GM19239 (cell line): Measurements from ENCODE around the gene GSTK1.

Experiments used
- DNase-seq: peaks from one replicate; pipeline ENCODE4 v3.0.0; 2011; ENCODE audit warnings: low spot score; ENCODE audit not compliant: insufficient read length
- FAIRE-seq: peaks from 2 replicates; lab custom pipeline; 2011; peaks lifted over from hg19 to GRCh38; lab: Jason Lieb, UNC

The GSTK1 gene

GRCh38 chr7:143237366-143237765 lies 25.9 kb upstream of the GSTK1 start:
- FAIRE-seq: no peak
- no peak for DNase-seq

DNA sequence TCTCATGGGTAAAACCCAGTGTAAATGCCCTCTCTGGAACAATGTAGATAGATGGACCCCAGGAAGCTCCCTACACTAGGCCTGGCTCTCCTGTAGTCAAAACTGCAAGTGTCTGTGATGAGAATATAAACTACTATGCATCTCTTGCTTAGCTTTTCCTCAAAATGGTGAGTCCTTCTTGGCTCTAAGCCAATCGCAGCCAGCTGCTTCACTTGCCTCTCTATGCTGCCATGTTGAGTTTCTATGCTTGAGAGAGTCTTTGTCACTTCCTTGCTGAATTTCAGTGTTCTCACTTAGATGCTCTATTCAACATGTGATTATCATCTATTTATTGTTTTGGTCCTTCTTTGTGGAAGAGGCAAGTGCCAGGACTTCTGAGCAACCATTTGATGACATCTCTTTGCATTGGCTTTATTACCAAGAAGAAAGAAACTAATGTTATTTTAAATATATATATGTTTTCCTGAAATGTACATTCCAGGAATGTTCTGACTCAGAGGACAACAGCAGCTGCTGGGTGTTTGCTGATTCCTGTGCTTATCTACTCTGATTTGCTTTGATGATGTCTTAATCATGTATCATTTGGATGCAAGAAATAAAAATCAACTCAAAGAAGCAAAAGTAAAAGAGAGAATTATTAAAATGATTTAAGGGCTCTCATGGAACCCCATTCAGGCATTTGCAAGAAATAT lies 24.8 kb upstream of the GSTK1 start:
- DNase-seq (no peak), FAIRE-seq (no peak)

- DNase-seq (no peak), FAIRE-seq (no peak)
Observed at GRCh38 chr7:143239813-143240212, 23.4 kb upstream of the GSTK1 start.

GRCh38 chr7:143240291-143241168 lies 22.7 kb upstream of the GSTK1 start:
- FAIRE-seq (peak; percentile 47), DNase-seq (peak; percentile 17)

GRCh38 chr7:143242306-143242705 lies 20.9 kb upstream of the GSTK1 start:
- DNase-seq (no peak), FAIRE-seq (no peak)

- FAIRE-seq (no peak), DNase-seq (no peak)
Observed at GRCh38 chr7:143243111-143243510, 20.1 kb upstream of the GSTK1 start.

GRCh38 chr7:143243614-143244013 lies 19.6 kb upstream of the GSTK1 start:
- DNase-seq (no peak), FAIRE-seq (no peak)

DNA sequence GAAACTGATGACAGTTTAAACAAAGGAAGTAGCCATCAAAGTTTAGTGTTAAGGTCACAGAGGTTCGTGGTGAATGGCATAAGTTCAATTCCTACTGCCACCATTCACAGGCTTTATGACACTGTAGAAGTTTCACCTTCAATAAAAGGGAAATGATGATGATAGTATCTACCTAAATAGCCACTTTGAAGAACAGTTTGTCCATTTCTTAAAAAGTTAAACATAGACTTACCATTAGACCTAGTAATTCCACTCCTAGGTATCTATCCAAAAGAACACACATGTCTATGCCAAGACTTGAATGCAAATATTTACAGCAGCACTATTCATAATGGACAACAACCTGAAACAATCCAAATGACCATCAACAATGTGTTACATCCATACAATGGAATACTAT lies 18.9 kb upstream of the GSTK1 start:
- DNase-seq (no peak), FAIRE-seq (no peak)

- FAIRE-seq (no peak), DNase-seq (no peak)
Observed at GRCh38 chr7:143245123-143245522, 18.1 kb upstream of the GSTK1 start.

- FAIRE-seq (no peak), DNase-seq (no peak)
Observed at GRCh38 chr7:143247372-143247771, 15.9 kb upstream of the GSTK1 start.

- no peak for DNase-seq
- no peak for FAIRE-seq
Observed at GRCh38 chr7:143248761-143249354, 14.4 kb upstream of the GSTK1 start.

- FAIRE-seq: no peak
Observed at GRCh38 chr7:143250199-143250598, 13.0 kb upstream of the GSTK1 start.

GRCh38 chr7:143250822-143251221 lies 12.4 kb upstream of the GSTK1 start:
- DNase-seq: no peak
- FAIRE-seq: no peak

More at GRCh38 chr7:143250199-143250598, 13.0 kb upstream of the GSTK1 start:
- no peak for DNase-seq

DNA sequence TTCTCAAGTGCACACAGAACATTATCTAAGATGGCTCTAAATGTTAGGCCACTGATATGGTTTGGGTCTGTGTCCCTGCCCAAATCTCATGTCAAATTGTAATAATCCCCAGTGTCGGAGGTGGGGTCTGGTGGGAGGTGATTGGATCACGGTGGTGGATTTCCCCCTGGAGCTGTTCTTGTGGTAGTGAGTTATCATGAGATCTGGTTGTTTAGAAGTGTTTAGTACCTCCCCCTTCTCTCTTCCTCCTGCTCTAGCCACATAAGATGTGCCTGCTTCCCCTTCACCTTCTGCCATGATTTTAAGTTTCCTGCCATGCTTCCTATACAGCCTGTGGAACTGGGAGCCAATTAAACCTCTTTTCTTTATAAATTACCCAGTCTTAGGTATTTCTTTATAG lies 11.2 kb upstream of the GSTK1 start:
- DNase-seq (no peak), FAIRE-seq (no peak)

GRCh38 chr7:143255564-143255963 lies 7.7 kb upstream of the GSTK1 start:
- FAIRE-seq (no peak), DNase-seq (no peak)

DNA sequence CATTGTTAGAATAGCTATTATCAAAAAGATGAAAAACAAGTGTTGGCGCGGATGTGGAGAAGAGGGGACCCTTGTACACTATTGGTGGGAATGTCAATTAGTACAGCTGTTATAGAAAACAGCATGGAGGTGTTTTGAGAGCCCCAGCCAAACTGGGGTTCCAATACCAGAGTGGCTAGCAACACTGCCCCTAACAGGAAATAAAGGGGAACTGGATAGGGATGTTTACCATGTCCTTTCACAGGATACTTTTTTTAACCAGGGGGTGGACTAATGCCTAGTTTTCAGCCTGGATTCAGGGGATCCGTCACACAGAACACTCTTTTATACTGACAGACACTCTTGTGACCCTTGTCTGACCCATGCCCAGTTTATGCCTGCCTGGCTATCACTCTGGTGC lies 6.9 kb upstream of the GSTK1 start:
- FAIRE-seq (no peak), DNase-seq (no peak)

- no peak for DNase-seq
- FAIRE-seq: peak; percentile 11
Observed at GRCh38 chr7:143256932-143257331, 6.3 kb upstream of the GSTK1 start.

DNA sequence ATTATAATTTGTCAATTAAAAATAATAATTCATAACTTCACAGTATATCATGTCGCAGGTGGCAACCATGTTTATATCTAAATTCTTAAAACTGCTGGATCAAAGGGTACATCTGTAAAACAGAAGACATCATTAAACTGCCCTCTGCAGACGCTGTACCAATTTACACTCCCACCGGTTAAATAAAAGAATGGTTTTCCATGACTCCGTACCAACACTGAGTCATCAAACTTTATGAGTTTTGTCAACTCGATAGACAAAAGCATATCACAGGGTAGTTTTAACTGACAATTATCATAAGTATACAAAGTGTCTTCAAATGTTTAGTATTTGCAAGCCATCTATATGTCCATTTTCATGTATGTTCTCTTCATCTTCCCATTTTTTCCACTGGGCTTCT lies 5.7 kb upstream of the GSTK1 start:
- no peak for FAIRE-seq
- no peak for DNase-seq

GRCh38 chr7:143258831-143259230 lies 4.4 kb upstream of the GSTK1 start:
- FAIRE-seq (peak; percentile 85), DNase-seq (no peak)

GRCh38 chr7:143259765-143260164 lies 3.5 kb upstream of the GSTK1 start:
- DNase-seq: no peak
- no peak for FAIRE-seq

DNA sequence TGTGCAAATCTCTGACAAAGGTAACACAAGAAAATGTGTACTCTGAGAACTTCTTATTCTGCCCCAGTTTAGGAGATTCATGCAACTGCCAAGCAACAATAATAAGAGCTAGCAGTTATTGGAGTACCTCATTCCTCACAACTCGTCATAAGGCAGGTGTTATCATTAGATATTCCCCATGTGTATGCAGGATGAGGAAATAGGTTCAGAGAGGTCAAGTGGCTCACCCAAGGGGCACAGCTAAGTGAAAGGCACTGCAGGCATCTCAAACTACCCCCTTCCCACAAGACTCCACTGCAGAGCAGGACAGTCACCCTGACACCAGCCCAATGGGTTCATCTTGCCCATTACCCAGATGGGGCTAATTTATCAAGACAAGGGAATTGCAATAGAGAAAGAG lies 1.3 kb upstream of the GSTK1 start:
- DNase-seq: no peak
- FAIRE-seq: no peak
